HG03558 (cell line): ENCODE results near the gene PP2D1.
A peak's percentile ranks its signal among the peaks of the same experiment; 100 is the strongest.
"Not testable (repeated sequence)": the region's sequence is repeated elsewhere in the genome, so short reads cannot be mapped to it uniquely, and the experiment has no call there.

Experiments used
- ATAC-seq: cut with Tn5 transposase; IDR thresholded peaks from one replicate; pipeline ENCODE4 v1.9.1; 2021; ENCODE audit warnings: moderate number of reproducible peaks; ENCODE audit not compliant: unreplicated experiment; ENCODE audit errors: extremely low read depth

Gene PP2D1

DNA sequence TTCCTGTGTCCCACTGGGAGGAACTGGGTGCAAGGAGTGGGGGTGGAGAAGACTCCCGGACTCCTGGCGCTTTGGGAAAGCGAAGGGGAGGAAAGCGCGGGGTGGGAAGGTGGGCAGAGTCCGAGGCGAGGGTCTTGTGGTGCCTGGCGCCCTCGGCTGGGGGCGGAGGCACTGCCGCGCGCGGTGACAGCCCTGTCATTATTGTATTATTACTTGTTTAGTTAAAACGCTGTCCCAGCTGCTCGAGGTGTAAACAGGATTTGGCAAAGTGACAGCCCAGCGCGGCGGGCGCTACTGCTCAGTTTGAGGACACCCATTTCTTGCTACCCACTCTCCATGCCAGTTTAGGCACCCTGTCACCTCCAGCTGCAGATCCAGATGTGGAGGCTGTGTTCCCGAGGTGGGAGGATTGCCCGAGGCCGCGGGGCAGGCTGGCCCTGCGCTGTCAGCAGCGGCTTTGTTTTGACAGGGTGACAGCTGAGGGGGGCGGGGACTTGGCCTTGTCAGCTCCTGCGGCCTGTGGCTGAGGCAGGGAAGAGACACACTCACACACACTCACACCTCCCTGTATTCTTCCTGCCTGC, 29.2 kb upstream of the PP2D1 start:
- peak; percentile 30 for ATAC-seq

DNA sequence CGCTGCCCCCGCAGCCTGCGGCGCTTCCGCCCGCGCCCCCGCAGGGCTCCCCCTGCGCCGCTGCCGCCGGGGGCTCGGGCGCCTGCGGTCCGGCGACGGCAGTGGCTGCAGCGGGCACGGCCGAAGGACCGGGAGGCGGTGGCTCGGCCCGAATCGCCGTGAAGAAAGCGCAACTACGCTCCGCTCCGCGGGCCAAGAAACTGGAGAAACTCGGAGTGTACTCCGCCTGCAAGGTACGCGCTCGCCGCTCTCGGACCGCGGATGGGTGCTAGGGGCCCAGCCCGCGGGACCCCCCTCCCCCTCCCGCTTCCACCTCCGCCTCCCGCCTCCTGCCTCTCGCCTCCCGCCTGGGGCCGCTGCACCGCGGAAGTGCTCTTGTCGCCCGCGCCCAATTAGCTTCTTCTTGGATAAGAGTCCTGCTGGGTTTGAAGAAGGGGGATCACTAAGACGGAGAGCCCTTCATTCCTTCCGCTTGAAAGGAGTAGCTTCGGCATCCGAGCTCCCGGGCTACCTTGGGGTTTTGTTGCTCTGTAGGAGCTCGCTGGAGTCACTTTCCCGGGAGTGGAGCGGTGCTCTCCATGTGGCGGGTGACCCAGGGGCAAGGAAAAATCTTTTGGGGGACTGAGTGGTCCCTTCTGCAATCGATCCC, 28.6 kb upstream of the PP2D1 start:
- ATAC-seq: peak; percentile 19

DNA sequence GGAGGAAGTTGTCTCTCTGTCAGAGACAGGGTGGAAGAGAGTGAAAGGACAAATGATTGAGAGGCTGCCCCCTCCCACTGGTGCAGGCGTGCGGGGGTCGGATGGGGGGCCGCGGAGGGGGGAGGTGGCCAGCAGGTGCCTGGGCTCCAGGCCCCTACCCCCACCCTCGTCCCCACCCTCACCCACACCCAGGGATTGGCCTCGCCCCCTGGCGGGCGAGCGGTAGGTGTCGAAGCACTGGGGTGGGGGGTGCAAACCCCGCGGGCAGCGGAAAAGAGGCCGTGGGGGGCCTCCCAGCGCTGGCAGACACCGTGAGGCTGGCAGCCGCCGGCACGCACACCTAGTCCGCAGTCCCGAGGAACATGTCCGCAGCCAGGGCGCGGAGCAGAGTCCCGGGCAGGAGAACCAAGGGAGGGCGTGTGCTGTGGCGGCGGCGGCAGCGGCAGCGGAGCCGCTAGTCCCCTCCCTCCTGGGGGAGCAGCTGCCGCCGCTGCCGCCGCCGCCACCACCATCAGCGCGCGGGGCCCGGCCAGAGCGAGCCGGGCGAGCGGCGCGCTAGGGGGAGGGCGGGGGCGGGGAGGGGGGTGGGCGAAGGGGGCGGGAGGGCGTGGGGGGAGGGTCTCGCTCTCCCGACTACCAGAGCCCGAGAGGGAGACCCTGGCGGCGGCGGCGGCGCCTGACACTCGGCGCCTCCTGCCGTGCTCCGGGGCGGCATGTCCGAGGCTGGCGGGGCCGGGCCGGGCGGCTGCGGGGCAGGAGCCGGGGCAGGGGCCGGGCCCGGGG, 27.9 kb upstream of the PP2D1 start, which contains the start of gene KAT2B:
Gene KAT2B, plus strand, starts transcription at position 682 of the 783 bp plus-strand sequence. Its CDS starts 32 bp downstream, at position 714.
- peak; percentile 34 for ATAC-seq

DNA sequence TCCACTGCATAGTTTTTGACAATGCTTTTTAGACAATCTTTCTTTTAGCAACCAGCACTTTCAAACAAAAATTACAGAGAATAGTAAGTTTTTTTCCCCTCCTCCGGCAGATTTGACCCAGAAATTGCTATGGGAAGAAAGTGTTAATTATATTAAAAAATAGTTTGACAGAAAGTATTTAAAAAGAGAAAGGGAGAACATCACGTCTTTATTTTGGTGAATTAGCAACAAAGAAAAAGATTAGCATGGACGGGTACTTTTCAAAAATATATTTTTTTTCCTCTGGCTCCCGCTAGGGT, 27.4 kb upstream of the PP2D1 start:
- no peak for ATAC-seq

DNA sequence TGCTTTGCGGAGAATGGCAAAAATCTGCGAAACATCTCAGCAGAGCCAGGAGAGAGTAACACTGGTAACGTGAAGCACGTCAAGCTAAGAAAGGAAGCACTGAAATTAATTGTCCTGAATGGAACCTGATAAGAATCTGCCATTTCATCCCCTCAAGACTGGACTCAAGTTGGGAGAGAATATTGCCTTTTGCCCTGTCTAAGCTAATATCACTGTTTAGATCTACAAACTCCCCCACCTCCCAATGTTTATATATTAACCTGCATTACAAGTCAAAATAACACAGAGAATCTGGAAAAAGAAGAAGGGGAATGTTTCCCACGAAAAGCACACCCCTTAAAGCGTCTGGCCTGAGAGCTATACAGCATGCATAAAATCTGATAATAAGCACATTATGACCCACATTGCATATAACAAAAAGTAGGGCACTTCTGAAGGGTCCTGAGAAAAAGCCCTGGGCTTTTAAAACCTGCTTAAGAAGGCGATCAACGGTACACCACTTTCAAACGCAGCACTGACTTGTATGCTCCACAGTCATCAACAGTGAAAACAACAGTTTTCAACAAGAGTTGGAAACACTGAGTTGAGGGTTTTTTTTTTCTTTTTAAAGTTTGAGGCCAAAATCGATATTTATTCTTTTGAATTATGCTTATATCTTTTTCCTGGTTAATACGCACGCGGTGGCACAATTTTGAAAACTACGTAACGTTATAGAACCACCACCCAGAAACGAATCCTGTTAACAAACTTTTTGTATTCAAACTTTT, 26.8 kb upstream of the PP2D1 start:
- no peak for ATAC-seq

DNA sequence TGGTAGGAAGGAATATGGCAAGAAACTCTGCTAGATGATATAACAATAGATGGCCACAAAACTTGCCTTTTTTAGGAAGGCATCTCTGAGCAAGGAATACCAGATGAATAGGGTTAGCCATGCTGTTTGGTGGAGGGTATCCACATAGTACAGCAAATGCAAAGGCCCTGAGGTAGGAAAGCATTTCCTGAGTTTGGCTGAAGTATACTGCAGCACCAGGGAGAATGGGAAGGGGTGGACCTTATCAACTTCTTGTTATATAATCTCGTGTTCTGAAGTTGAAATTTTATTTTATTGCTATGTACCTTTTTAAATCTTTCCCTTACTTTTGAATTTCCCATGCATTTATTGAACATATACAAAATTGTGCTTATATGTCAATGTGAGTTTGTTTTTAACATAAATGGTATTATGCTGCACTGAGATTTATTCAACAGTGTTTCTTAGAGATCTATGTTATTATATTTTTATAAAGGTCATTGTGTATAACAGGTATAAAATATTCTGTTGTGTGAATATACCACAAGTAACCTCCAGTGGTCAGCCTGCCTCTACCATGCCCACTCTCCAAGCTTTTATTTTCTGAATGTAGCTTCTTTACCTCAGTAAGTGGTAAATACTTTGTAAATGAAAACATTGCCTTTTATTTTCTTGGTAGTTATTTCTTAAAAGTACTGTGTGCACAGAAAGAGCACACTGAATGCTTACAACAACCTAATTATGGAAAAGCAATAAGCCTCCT, 25.4 kb upstream of the PP2D1 start:
- no peak for ATAC-seq

DNA sequence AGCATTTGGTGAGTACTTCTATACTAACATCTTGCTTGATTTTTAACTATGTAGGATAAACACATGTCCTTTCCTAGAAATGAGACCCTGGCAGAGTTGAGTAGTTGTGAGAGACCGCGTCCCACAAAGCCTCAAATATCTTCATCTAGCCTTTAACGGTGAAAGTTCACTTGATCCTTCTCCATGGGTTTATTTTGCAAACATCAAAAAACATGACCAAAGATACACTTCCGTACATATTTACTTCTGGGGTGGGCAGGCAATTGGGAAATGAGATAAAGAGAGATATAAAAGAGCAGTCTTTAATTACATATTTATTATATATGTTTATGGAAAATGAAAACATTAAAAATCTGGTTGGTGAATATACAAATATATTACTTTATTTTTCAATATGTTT, 23.0 kb upstream of the PP2D1 start:
- ATAC-seq: no peak

DNA sequence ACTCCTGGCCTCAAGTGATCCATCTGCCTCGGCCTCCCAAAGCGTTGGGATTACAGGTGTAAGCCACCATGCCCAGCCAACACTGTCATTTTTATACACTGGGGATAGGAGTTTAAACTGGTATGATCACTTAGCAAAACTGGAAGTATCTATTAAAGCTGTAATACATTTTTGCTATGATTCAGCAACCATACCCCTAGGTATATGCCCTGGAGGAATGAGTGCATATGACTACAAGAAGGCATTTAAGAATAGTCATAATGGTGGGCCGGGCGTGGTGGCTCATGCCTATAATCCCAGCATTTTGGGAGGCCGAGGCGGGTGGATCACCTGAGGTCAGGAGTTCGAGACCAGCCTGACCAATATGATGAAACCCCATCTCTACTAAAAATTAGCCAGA, 19.9 kb upstream of the PP2D1 start:
- not testable (repeated sequence) for ATAC-seq

DNA sequence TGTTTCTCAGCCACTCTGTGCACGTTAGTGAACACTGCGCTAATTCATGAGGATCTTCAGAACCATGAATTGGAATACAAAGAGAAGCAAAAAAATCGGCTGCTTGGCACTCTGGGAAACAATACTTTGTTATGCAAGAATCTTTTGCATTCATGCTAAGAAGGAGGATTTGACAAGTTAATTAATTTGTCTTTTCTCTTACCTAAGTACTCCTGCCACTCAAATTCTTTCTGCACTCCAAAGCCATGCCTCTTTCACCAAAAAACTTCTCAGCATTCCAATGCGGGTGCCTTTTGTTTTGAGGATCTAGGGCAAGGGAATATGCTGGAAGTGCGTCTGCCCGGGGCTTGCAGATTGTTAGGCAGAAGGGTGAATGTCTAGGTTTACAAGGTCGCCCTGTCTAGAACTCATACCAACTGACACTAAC, 16.9 kb upstream of the PP2D1 start:
- no peak for ATAC-seq

DNA sequence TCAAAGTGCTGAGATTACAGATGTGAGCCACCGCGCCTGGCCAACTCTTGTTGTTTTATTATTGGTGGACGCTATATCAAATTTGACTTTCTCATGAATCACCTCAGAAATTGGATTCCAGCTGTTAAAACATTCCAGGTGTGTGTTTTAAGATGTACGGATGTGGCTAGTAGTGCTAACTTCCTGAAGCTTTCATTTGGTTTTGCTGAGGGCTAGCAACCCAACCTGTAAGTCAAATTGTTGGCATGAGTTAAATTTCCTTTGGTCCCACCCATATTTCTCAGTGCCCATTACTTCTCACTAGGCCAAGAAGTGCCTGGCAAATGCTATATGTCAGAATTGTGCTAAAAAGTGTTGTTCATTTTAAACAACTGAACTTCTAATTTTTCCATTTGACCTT, 15.1 kb upstream of the PP2D1 start:
- ATAC-seq: no peak

DNA sequence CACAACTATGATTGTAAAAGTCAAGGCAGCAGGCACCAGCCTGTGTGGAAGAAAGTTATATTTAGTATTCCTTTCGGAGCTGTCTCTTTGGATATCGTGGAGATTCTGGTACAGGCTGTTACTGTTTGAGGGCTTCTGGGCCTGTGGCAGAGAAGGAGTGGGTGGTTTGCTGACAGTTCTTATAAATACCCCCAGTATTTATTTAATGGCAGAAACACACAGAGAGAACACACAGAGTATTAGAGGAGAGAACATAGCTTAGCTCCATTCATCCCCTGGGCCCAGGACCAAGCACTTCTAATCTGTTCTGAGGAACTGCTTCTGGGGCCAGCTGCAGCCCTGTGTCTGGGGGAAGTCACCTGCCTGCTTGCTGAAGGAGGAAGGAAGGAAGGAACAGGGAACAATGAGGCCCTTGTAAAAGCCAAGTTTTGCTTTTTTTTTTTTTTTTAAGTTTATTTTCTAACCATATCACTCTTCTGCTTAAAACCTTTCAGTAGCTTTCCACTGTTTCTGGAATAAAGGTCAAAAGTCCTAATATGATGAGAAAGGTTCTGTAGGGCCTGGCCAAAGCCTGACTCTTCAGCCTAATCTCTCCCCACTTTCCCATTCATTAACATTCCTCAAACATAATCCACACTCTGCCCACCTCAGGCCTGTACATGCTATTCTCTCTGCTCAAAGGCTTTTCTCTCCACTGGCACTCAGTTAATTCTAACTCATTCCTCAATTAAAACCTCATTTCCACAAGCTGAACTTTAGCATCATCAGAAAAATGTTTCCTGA, 11.8 kb upstream of the PP2D1 start:
- no peak for ATAC-seq

DNA sequence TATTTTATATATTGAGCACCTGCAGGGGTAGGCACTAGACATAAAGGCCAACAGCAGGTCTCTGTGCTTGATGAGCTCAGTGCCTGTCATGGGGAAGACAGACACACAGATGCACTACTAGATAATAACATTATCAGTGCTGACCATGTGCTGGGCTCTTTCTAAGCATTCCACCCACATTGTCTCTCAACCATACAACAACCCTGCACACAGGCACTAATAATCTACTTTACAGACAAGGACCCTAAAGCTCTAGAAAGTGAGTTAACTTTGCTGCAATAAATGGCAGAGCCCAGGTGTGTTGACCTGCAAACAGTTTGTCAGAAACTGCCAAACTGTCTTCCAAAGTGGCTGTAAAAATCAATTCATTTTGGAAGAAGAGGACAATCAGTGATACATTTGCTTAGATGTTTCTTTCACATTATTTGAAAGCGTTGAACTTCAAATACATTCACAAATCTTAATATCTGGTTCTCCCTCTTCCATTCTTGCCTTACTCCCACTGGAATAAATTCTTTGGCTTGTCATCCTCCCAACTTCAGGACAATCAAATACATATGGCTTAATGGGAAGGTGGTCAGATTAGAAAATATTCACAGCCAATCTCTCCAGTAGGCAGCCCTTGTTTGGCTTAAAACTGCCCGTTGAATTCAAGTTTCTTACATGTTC, 11.0 kb upstream of the PP2D1 start:
- ATAC-seq: no peak

DNA sequence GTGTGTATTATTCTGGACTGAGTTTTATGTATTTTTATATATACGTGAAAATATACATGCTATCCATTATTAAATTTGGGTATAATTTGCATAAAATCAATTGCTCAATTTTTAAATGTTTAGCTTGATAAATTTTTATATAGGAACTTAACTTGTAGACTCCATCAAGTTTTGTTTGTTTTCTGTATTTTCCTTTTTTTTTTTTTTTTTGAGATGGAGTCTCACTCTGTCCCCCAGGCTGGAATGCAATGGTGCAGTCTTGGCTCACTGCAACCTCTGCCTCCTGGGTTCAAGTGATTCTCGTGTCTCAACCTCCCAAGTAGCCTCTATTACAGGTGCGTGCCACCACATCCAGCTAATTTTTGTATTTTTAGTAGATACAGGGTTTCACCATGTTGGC, 4.0 kb upstream of the PP2D1 start:
- ATAC-seq: not testable (repeated sequence)

DNA sequence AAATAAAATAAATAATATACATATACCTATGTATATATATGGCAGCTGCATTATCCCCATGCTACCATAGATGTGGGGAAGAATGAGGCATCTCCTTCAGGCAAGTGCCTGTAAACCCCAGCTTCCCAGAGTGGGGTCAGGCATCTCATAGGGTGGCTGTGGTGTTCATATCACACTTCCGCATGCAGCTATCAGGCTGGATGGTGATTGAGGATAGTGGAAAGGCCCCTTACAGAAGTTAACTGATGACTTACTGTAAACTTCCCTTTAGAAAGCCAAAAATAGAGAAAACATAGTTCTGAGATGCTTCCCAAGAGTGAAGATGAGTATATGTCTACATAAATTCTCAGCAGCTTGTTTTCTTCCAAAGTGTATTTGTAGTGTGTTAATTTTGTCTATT, 3.5 kb upstream of the PP2D1 start:
- no peak for ATAC-seq

DNA sequence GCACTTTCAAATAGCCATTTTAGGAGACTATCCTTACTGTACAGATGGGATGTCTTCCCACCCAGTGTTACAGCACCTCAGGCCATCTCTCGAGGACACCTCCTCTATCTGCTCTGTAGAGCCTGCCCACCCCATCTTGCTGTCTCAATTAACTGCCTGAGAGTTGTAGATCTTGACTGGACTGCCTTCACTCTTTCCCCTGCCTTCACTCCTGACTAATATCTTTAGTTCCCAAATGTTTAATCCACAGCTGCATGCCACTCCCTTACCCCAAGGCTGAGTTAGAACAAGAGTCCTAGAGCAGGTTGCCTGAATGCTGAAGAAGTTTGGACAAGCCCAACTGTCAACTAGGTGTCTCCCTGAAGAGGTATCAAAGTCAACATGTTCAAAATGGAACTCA, 1.3 kb upstream of the PP2D1 start:
- no peak for ATAC-seq

DNA sequence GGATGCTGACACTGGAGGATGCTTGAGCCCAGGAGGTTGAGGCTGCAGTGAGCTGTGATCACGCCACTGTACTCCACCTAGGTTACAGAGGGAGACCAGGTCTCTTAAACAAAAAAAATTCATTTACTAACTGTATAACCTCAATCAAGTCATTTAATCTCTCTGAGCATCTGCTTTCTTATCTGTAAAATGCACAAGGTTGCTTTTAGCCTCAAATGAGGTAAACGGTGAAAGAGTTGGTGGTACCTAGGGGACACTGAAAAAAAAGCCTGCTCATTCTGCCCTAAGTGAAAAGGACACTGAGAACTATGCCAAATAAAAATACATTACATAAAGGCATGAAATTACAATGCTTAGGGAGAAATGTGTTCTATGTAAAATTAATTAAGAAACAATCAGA, 3.4 kb downstream of the PP2D1 start:
- no peak for ATAC-seq

DNA sequence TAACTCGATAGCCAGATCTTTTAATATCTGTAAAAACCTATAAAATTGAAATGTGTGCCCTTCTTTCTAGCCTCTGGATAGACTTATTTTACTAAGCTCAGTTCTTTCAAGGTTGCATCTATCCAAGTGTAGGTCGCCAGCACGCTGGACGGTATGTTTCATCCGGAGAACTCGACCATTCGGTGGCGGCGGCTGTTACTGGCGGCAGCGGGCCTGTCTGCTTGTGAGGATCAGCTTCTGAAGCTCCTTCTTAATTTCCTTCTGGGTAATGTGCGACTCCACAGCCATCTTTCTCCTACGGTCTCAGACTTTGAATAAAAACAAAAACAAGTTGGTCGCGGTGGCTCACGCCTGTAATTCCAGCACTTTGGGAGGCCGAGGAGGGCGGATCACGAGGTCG, 4.1 kb downstream of the PP2D1 start:
- ATAC-seq: no peak

DNA sequence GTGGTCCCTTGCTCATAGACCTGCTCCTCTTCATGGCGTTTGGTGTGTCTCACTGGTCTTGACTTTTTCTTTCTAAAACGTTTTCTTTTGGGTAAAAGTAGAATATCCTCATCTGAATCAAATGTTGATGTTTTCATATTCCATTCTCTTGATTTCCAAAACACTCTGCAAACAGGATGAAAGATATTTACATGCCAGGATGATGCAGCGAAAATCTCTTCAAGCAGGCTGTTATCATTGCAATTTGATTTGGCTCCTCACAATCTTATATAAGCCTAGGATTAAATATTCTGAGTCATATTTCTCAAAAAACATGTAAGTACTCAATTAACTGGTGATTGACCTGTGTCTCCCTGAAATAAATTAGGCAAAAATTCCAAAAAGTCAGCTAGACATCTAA, 10.1 kb downstream of the PP2D1 start:
- no peak for ATAC-seq

DNA sequence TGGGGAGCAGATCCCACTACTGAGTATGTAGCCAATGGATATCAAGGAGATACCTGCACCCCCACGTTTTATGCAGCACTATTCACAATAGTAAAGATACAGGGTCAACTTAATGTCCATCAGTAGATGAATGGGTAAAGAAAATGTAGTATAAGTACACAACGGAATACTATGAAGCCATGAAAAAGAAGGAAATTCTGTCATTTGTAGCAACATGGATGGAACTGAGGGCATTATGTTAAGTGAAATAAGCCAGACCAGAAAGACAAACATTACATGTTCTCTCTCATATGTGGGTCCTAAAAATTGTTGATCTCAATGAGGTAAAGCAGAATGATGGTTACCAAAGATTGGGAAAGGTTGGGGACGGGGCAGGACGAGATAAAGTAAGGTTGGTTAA, 14.6 kb downstream of the PP2D1 start:
- no peak for ATAC-seq
